ENCODE results near the gene SLC22A7.

The SLC22A7 gene

DNA sequence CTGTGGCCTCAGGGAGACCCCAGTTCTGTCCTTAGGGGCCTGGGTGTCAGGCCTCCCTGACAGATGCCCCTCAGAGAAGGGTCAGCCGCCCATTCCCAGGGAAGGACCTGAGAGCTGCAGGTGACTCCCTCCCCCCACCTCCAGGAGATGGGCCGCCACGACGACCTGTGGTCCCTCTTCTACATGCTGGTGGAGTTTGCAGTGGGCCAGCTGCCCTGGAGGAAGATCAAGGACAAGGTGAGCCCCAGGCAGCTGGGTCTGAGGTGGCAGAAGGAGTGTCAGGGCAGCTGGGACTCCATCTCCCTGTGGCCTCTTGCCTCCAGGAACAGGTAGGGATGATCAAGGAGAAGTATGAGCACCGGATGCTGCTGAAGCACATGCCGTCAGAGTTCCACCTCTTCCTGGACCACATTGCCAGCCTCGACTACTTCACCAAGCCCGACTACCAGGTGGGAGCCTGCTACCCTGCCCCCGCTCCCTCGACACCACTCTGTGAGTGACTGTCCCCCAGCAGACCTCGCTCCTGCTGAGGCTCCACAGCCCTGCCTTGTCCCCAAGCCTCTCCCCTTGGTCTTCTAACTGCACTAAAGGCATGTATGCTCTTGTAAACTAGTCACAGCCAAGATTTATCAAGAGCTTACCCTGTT is 42.5 kb upstream of the SLC22A7 start:
- no peaks in the 10 kb centered on the region for H3K9me3 ChIP-seq (ENCODE audit: insufficient read depth, low read length)
- H3K4me2 ChIP-seq (ENCODE audit: low read depth, low read length, poor library complexity, severe bottlenecking): no peak overlapping the region
- H3K27ac ChIP-seq (ENCODE audit: low read depth, low read length): no peak overlapping the region
- H3K9me2 ChIP-seq (replicated peaks; ENCODE audit: insufficient read depth, low read length): no peaks in the 10 kb centered on the region
- no peak overlapping the region for H3K9ac ChIP-seq (ENCODE audit: low read length)
- no peaks in the 10 kb centered on the region for H3K36me3 ChIP-seq (ENCODE audit: low read length)
- H4K20me1 ChIP-seq (ENCODE audit: low read depth, low read length): no peaks in the 10 kb centered on the region
- H2AFZ ChIP-seq (ENCODE audit: low read depth, low read length, severe bottlenecking): no peak overlapping the region
- TF ChIP-seq, protein P1, sequence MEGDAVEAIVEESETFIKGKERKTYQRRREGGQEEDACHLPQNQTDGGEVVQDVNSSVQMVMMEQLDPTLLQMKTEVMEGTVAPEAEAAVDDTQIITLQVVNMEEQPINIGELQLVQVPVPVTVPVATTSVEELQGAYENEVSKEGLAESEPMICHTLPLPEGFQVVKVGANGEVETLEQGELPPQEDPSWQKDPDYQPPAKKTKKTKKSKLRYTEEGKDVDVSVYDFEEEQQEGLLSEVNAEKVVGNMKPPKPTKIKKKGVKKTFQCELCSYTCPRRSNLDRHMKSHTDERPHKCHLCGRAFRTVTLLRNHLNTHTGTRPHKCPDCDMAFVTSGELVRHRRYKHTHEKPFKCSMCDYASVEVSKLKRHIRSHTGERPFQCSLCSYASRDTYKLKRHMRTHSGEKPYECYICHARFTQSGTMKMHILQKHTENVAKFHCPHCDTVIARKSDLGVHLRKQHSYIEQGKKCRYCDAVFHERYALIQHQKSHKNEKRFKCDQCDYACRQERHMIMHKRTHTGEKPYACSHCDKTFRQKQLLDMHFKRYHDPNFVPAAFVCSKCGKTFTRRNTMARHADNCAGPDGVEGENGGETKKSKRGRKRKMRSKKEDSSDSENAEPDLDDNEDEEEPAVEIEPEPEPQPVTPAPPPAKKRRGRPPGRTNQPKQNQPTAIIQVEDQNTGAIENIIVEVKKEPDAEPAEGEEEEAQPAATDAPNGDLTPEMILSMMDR (IDR thresholded peaks at IDR 0.05; ENCODE audit: insufficient read depth, low read length, poor library complexity, severe bottlenecking): no peak
- TF ChIP-seq EZH2phosphoT487 (conservative IDR thresholded peaks at IDR 0.05; ENCODE audit: low read length): no peak
- no peak overlapping the region for H3K4me3 ChIP-seq (ENCODE audit: insufficient read depth, low read length, poor library complexity, severe bottlenecking)
- H3K79me2 ChIP-seq (ENCODE audit: insufficient read depth, low read length): no peaks in the 10 kb centered on the region
- no peaks in the 10 kb centered on the region for H3F3A ChIP-seq (ENCODE audit: insufficient read depth)
- H3K27me3 ChIP-seq (ENCODE audit: low read length): no peaks in the 10 kb centered on the region

DNA sequence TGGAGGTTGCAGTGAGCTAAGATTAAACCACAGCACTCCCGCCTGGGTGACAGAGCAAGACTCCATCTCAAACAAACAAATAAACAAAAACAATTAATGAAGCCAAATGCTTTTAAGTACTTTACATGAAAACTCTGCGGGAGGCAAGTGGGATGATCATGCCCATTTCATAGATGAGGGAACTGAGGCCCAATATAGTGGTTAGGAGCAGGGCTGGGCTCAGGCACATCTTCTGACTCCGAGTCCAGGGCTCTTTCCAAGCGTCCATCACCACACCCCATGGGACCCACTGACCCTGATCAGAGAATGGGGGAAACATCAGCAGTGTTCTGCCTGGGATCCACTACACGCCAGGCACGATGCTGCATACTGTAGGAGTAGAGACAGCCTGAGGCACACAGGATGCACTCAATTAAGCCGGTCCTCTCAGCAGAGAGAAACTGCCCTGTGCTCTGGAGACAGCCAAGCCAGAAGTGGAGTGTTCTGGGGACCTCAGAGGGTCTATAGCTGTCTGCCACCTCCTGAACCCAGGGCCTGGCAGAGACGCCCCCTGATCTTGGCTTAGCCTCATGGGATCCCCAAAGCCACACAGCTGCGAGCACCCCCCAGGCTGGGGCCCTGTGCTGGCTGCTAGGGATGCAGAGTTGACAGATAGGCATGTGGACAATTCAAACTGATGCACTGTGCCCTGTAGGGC is 41.2 kb upstream of the SLC22A7 start:
- Histone ChIP-seq H2AFZ (ENCODE audit: low read depth, low read length, severe bottlenecking) (no peak overlapping the region), H3K4me3 (ENCODE audit: insufficient read depth, low read length, poor library complexity, severe bottlenecking) (no peak overlapping the region), H3K4me2 (ENCODE audit: low read depth, low read length, poor library complexity, severe bottlenecking) (no peak overlapping the region)

GRCh38 chr6:43257367-43258145 is 40.5 kb upstream of the SLC22A7 start:
- no peaks in the 10 kb centered on the region for H3F3A ChIP-seq (ENCODE audit: insufficient read depth)
- no peaks in the 10 kb centered on the region for H3K36me3 ChIP-seq (ENCODE audit: low read length)
- no peak for TF ChIP-seq EZH2phosphoT487 (conservative IDR thresholded peaks at IDR 0.05; ENCODE audit: low read length)
- TF ChIP-seq, protein P1 (IDR thresholded peaks at IDR 0.05; ENCODE audit: insufficient read depth, low read length, poor library complexity, severe bottlenecking): no peak
- H2AFZ ChIP-seq (ENCODE audit: low read depth, low read length, severe bottlenecking): no peak overlapping the region
- no peak overlapping the region for H3K9ac ChIP-seq (ENCODE audit: low read length)
- no peaks in the 10 kb centered on the region for H3K9me3 ChIP-seq (ENCODE audit: insufficient read depth, low read length)
- H3K4me3 ChIP-seq (ENCODE audit: insufficient read depth, low read length, poor library complexity, severe bottlenecking): no peak overlapping the region
- no peaks in the 10 kb centered on the region for H3K9me2 ChIP-seq (replicated peaks; ENCODE audit: insufficient read depth, low read length)
- H3K79me2 ChIP-seq (ENCODE audit: insufficient read depth, low read length): no peaks in the 10 kb centered on the region
- H3K4me2 ChIP-seq (ENCODE audit: low read depth, low read length, poor library complexity, severe bottlenecking): no peak overlapping the region
- H3K27me3 ChIP-seq (ENCODE audit: low read length): no peaks in the 10 kb centered on the region
- no peak overlapping the region for H3K27ac ChIP-seq (ENCODE audit: low read depth, low read length)
- no peaks in the 10 kb centered on the region for H4K20me1 ChIP-seq (ENCODE audit: low read depth, low read length)

More for the DNA sequence above, 41.2 kb upstream of the SLC22A7 start:
- Histone ChIP-seq H3K9me2 (replicated peaks; ENCODE audit: insufficient read depth, low read length) (no peaks in the 10 kb centered on the region), H4K20me1 (ENCODE audit: low read depth, low read length) (no peaks in the 10 kb centered on the region), H3K9me3 (ENCODE audit: insufficient read depth, low read length) (no peaks in the 10 kb centered on the region), H3K36me3 (ENCODE audit: low read length) (no peaks in the 10 kb centered on the region), H3K9ac (ENCODE audit: low read length) (no peak overlapping the region), H3K79me2 (ENCODE audit: insufficient read depth, low read length) (no peaks in the 10 kb centered on the region), H3K27me3 (ENCODE audit: low read length) (no peaks in the 10 kb centered on the region), H3K27ac (ENCODE audit: low read depth, low read length) (no peak overlapping the region), H3F3A (ENCODE audit: insufficient read depth) (no peaks in the 10 kb centered on the region)
- TF ChIP-seq, protein P1 (IDR thresholded peaks at IDR 0.05; ENCODE audit: insufficient read depth, low read length, poor library complexity, severe bottlenecking): no peak
- no peak for TF ChIP-seq EZH2phosphoT487 (conservative IDR thresholded peaks at IDR 0.05; ENCODE audit: low read length)
